ENCODE data around the gene PJA2. TPM values are rescaled to one million over a fixed set of nuclear protein-coding genes. Genes with fewer than 3 reads are reported as not detected.
A peak's percentile ranks its signal among the peaks of the same experiment; 100 is the strongest.

The PJA2 gene
- total RNA-seq, 1 donor from 2014 or later: 125 TPM

GRCh38 chr5:109349388-109349787 is 60.4 kb downstream of the PJA2 start:
- DNase-seq: no peak

- DNase-seq: no peak
These were observed 62.4 kb downstream of the PJA2 start for GRCh38 chr5:109347252-109347888.

GRCh38 chr5:109345699-109346098 is 64.1 kb downstream of the PJA2 start:
- DNase-seq: no peak

GRCh38 chr5:109340351-109340750 is 69.4 kb downstream of the PJA2 start:
- no peak for DNase-seq

- peak; percentile 15 for DNase-seq
These were observed 74.7 kb downstream of the PJA2 start for GRCh38 chr5:109335114-109335513.

- DNase-seq: no peak
These were observed 75.7 kb downstream of the PJA2 start for GRCh38 chr5:109334056-109334455.

GRCh38 chr5:109329333-109330237 is 80.2 kb downstream of the PJA2 start:
- peak; percentile 77 for DNase-seq

- DNase-seq: no peak
These were observed 81.1 kb downstream of the PJA2 start for GRCh38 chr5:109328626-109329025.

GRCh38 chr5:109327570-109327969 is 82.2 kb downstream of the PJA2 start:
- DNase-seq: no peak

GRCh38 chr5:109326919-109327318 is 82.9 kb downstream of the PJA2 start:
- no peak for DNase-seq

GRCh38 chr5:109325456-109325855 is 84.3 kb downstream of the PJA2 start:
- no peak for DNase-seq

GRCh38 chr5:109324931-109325330 is 84.8 kb downstream of the PJA2 start:
- no peak for DNase-seq

- DNase-seq: no peak
These were observed 85.4 kb downstream of the PJA2 start for GRCh38 chr5:109324351-109324750.

GRCh38 chr5:109322694-109323093 is 87.1 kb downstream of the PJA2 start:
- DNase-seq: no peak

GRCh38 chr5:109319351-109319750 is 90.4 kb downstream of the PJA2 start:
- no peak for DNase-seq

GRCh38 chr5:109318455-109319108 is 91.2 kb downstream of the PJA2 start:
- DNase-seq: no peak

GRCh38 chr5:109316634-109317033 is 93.1 kb downstream of the PJA2 start:
- DNase-seq: no peak

- DNase-seq: no peak
These were observed 94.5 kb downstream of the PJA2 start for GRCh38 chr5:109315245-109315644.

GRCh38 chr5:109313127-109313526 is 96.6 kb downstream of the PJA2 start:
- DNase-seq: no peak

GRCh38 chr5:109312695-109313094 is 97.1 kb downstream of the PJA2 start:
- DNase-seq: no peak

GRCh38 chr5:109310315-109310714 is 99.5 kb downstream of the PJA2 start:
- no peak for DNase-seq

GRCh38 chr5:109309326-109310063 is 100.3 kb downstream of the PJA2 start:
- no peak for DNase-seq
